Measurements from ENCODE around the gene DNM1L.
"Not testable (repeated sequence)": the region's sequence is repeated elsewhere in the genome, so short reads cannot be mapped to it uniquely, and the experiment has no call there.

DNM1L gene

GRCh38 chr12:32692358-32692757, 13.3 kb downstream of the DNM1L start:
- Histone ChIP-seq H3K9me3 (ENCODE audit: control insufficient read depth in 5 of 5, low read length in 5 of 5) (peaks cover 0 to 3% (median 0%) of the 10 kb centered on the region in 5 donors), H3K9ac (ENCODE audit: low read length in 5 of 5) (no peak overlapping the region), H3K4me1 (ENCODE audit: control insufficient read depth in 5 of 5, insufficient read depth in 5 of 5, low read length in 5 of 5) (peaks cover 0 to 5% (median 0%) of the 10 kb centered on the region in 5 donors), H3K27me3 (ENCODE audit: control insufficient read depth in 5 of 5, insufficient read depth in 4 of 5, low read length in 5 of 5) (no peaks in the 10 kb centered on the region), H3K36me3 (ENCODE audit: control insufficient read depth in 5 of 5, insufficient read depth in 5 of 5, low read length in 5 of 5) (peaks cover 0 to 6% (median 0%) of the 10 kb centered on the region in 5 donors), H3K27ac (ENCODE audit: low read depth, low read length) (no peak overlapping the region), H3K4me3 (ENCODE audit: low read depth in 1 of 5, low read length in 5 of 5) (no peak overlapping the region)

DNA sequence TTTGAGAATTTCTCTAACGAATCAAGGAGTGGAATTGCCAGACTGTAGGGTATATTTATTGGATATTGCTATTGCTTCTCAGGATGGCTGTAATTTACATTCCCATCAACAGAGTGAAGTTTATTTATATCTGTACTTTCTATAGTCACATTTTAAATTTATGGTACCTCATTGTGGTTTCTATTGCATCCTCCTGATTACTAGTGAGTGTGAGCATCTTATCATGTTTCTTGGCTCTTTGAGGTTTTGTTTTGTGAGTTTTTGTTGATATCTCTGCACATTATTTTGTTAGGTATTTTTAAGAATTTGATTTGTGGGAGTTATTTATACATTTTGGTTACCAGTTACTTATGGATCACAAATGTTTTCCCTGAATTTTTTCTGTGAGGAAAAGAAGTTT, 13.9 kb downstream of the DNM1L start:
- Histone ChIP-seq H3K27ac (ENCODE audit: low read depth, low read length) (no peak overlapping the region), H3K27me3 (ENCODE audit: control insufficient read depth in 5 of 5, insufficient read depth in 4 of 5, low read length in 5 of 5) (no peaks in the 10 kb centered on the region), H3K36me3 (ENCODE audit: control insufficient read depth in 5 of 5, insufficient read depth in 5 of 5, low read length in 5 of 5) (peaks cover 0 to 6% (median 0%) of the 10 kb centered on the region in 5 donors), H3K9me3 (ENCODE audit: control insufficient read depth in 5 of 5, low read length in 5 of 5) (peaks cover 0 to 3% (median 0%) of the 10 kb centered on the region in 5 donors), H3K4me3 (ENCODE audit: low read depth in 1 of 5, low read length in 5 of 5) (no peak overlapping the region), H3K4me1 (ENCODE audit: control insufficient read depth in 5 of 5, insufficient read depth in 5 of 5, low read length in 5 of 5) (peaks cover 0 to 5% (median 0%) of the 10 kb centered on the region in 5 donors), H3K9ac (ENCODE audit: low read length in 5 of 5) (no peak overlapping the region)

GRCh38 chr12:32695787-32696186, 16.7 kb downstream of the DNM1L start:
- Histone ChIP-seq H3K4me1 (ENCODE audit: control insufficient read depth in 5 of 5, insufficient read depth in 5 of 5, low read length in 5 of 5) (no peaks in the 10 kb centered on the region), H3K27me3 (ENCODE audit: control insufficient read depth in 5 of 5, insufficient read depth in 4 of 5, low read length in 5 of 5) (no peaks in the 10 kb centered on the region), H3K36me3 (ENCODE audit: control insufficient read depth in 5 of 5, insufficient read depth in 5 of 5, low read length in 5 of 5) (peaks cover 0 to 6% (median 0%) of the 10 kb centered on the region in 5 donors)

DNA sequence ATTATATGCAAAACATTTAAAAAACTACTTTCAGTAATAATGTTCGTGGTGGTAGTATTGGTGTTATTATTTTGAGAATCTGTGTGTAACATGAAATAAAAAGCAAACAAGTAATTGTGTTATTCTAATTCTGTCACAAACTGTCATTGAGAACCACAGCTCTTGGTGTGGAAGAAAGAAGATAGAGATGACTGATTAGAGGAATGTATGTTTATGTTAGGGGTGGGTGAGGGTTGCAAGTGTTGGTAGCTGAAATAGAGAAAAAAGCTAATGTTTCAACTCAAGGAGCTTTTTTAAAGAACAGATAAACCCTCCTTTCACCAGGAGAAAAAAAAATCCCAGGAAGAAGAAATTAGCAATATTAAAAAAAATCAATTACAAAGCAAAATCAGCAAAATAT, 18.3 kb downstream of the DNM1L start:
- no peaks in the 10 kb centered on the region for H3K4me1 ChIP-seq (ENCODE audit: control insufficient read depth in 5 of 5, insufficient read depth in 5 of 5, low read length in 5 of 5)
- no peak overlapping the region for H3K9ac ChIP-seq (ENCODE audit: low read length in 5 of 5)
- H3K36me3 ChIP-seq (ENCODE audit: control insufficient read depth in 5 of 5, insufficient read depth in 5 of 5, low read length in 5 of 5), result peaks cover 0 to 9% (median 0%) of the 10 kb centered on the region in 5 donors
- no peaks in the 10 kb centered on the region for H3K27me3 ChIP-seq (ENCODE audit: control insufficient read depth in 5 of 5, insufficient read depth in 4 of 5, low read length in 5 of 5)
- H3K27ac ChIP-seq (ENCODE audit: low read depth, low read length), result no peak overlapping the region
- H3K4me3 ChIP-seq (ENCODE audit: low read depth in 1 of 5, low read length in 5 of 5), result no peak overlapping the region
- peaks cover 0 to 3% (median 0%) of the 10 kb centered on the region in 5 donors for H3K9me3 ChIP-seq (ENCODE audit: control insufficient read depth in 5 of 5, low read length in 5 of 5)

More at GRCh38 chr12:32695787-32696186, 16.7 kb downstream of the DNM1L start:
- Histone ChIP-seq H3K4me3 (ENCODE audit: low read depth in 1 of 5, low read length in 5 of 5) (no peak overlapping the region), H3K27ac (ENCODE audit: low read depth, low read length) (no peak overlapping the region), H3K9me3 (ENCODE audit: control insufficient read depth in 5 of 5, low read length in 5 of 5) (peaks cover 0 to 3% (median 0%) of the 10 kb centered on the region in 5 donors), H3K9ac (ENCODE audit: low read length in 5 of 5) (no peak overlapping the region)

DNA sequence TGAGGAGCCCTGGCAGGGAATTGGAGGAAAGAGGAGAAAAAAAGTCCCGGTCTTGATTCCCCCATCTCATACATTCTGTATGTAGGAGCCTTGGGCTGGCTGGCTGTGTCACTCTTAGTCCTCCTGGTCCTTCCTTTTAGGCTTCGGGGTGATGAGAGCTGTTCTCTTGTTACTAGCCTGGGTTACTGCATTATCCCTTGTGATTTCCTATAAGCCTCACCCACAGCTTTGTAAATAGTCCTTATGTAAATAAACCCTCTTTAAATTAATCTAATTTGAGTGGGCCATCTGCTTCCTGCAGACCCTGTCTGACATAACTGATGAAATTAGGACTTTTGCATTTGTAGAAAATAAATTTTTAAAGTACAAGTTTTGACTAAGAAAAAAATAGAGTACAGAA, 19.2 kb downstream of the DNM1L start:
- no peaks in the 10 kb centered on the region for H3K4me1 ChIP-seq (ENCODE audit: control insufficient read depth in 5 of 5, insufficient read depth in 5 of 5, low read length in 5 of 5)
- no peak overlapping the region for H3K27ac ChIP-seq (ENCODE audit: low read depth, low read length)
- H3K27me3 ChIP-seq (ENCODE audit: control insufficient read depth in 5 of 5, insufficient read depth in 4 of 5, low read length in 5 of 5), result no peaks in the 10 kb centered on the region
- H3K4me3 ChIP-seq (ENCODE audit: low read depth in 1 of 5, low read length in 5 of 5), result no peak overlapping the region
- peaks cover 0 to 3% (median 0%) of the 10 kb centered on the region in 5 donors for H3K9me3 ChIP-seq (ENCODE audit: control insufficient read depth in 5 of 5, low read length in 5 of 5)
- peaks cover 0 to 11% (median 0%) of the 10 kb centered on the region in 5 donors for H3K36me3 ChIP-seq (ENCODE audit: control insufficient read depth in 5 of 5, insufficient read depth in 5 of 5, low read length in 5 of 5)
- no peak overlapping the region for H3K9ac ChIP-seq (ENCODE audit: low read length in 5 of 5)

DNA sequence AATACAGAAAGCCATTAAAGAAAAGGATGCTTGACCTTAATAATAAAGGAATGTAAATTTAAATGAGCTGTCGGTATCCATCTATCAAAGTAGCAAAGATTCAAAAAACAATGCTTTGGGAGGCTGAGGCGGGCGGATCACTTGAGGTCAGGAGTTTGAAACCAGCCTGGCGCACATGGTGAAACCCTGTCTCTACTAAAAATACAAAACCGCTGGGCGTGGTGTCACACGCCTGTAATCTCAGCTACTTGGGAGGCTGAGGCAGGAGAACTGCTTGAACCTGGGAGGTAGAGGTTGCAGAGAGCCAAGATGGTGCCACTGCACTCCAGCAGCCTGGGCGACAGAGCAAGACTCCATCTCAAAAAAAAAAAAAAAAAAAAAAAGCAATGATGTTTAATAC, 20.3 kb downstream of the DNM1L start:
- not testable (repeated sequence) for H3K9me3 ChIP-seq (ENCODE audit: control insufficient read depth in 5 of 5, low read length in 5 of 5); H3K4me3 ChIP-seq (ENCODE audit: low read depth in 1 of 5, low read length in 5 of 5); H3K9ac ChIP-seq (ENCODE audit: low read length in 5 of 5); H3K27me3 ChIP-seq (ENCODE audit: control insufficient read depth in 5 of 5, insufficient read depth in 4 of 5, low read length in 5 of 5); H3K4me1 ChIP-seq (ENCODE audit: control insufficient read depth in 5 of 5, insufficient read depth in 5 of 5, low read length in 5 of 5); H3K27ac ChIP-seq (ENCODE audit: low read depth, low read length)
- peaks cover 0 to 11% (median 0%) of the 10 kb centered on the region in 5 donors for H3K36me3 ChIP-seq (ENCODE audit: control insufficient read depth in 5 of 5, insufficient read depth in 5 of 5, low read length in 5 of 5)

DNA sequence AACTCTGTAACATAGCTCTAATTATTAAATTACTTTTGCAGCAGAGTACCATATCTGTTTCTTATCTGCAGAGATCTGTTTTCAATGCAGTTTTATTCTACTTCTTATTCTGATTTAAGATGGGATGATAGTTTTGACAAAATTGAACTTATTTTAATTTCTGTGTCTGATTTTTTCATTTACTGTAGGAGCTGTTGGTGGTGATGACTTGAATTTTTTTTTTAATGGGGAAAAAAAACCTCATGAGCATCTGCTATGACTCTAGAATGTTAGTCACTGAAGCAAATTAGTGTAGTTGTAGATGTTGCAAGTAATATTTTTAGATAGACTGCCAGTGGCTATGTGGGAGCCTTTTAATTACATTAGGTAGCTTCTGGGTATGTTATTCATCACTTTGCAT, 23.4 kb downstream of the DNM1L start:
- Histone ChIP-seq H3K27me3 (ENCODE audit: control insufficient read depth in 5 of 5, insufficient read depth in 4 of 5, low read length in 5 of 5) (no peaks in the 10 kb centered on the region), H3K36me3 (ENCODE audit: control insufficient read depth in 5 of 5, insufficient read depth in 5 of 5, low read length in 5 of 5) (peaks cover 0 to 11% (median 0%) of the 10 kb centered on the region in 5 donors), H3K4me1 (ENCODE audit: control insufficient read depth in 5 of 5, insufficient read depth in 5 of 5, low read length in 5 of 5) (no peaks in the 10 kb centered on the region), H3K4me3 (ENCODE audit: low read depth in 1 of 5, low read length in 5 of 5) (no peak overlapping the region), H3K9me3 (ENCODE audit: control insufficient read depth in 5 of 5, low read length in 5 of 5) (no peaks in the 10 kb centered on the region), H3K27ac (ENCODE audit: low read depth, low read length) (no peak overlapping the region), H3K9ac (ENCODE audit: low read length in 5 of 5) (no peak overlapping the region)

DNA sequence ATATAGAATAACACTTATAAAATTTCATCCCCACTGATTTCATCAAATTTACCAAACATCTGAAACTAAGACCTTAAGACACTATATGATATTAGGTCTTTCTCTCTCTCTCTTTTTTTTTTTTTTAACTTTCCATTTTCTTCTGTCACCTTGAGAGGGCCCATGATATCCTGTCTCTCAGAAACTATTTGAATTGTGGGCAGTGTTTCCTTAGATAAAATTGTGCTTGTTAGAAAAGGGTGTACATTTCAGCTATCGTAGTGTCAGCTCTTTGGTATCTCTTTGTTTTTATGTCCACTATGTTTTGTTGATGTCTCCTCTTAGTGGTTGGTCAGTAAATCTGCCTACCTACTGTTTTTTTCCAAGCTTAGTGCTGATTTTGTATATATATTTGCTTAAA, 23.8 kb downstream of the DNM1L start:
- Histone ChIP-seq H3K36me3 (ENCODE audit: control insufficient read depth in 5 of 5, insufficient read depth in 5 of 5, low read length in 5 of 5) (peaks cover 0 to 11% (median 0%) of the 10 kb centered on the region in 5 donors), H3K4me1 (ENCODE audit: control insufficient read depth in 5 of 5, insufficient read depth in 5 of 5, low read length in 5 of 5) (no peaks in the 10 kb centered on the region), H3K4me3 (ENCODE audit: low read depth in 1 of 5, low read length in 5 of 5) (no peak overlapping the region), H3K9me3 (ENCODE audit: control insufficient read depth in 5 of 5, low read length in 5 of 5) (no peaks in the 10 kb centered on the region), H3K9ac (ENCODE audit: low read length in 5 of 5) (no peak overlapping the region), H3K27me3 (ENCODE audit: control insufficient read depth in 5 of 5, insufficient read depth in 4 of 5, low read length in 5 of 5) (no peaks in the 10 kb centered on the region), H3K27ac (ENCODE audit: low read depth, low read length) (no peak overlapping the region)

GRCh38 chr12:32705783-32706182, 26.7 kb downstream of the DNM1L start:
- no peaks in the 10 kb centered on the region for H3K9me3 ChIP-seq (ENCODE audit: control insufficient read depth in 5 of 5, low read length in 5 of 5)
- no peak overlapping the region for H3K9ac ChIP-seq (ENCODE audit: low read length in 5 of 5)
- H3K4me1 ChIP-seq (ENCODE audit: control insufficient read depth in 5 of 5, insufficient read depth in 5 of 5, low read length in 5 of 5), result peaks cover 0 to 4% (median 0%) of the 10 kb centered on the region in 5 donors
- H3K27ac ChIP-seq (ENCODE audit: low read depth, low read length), result no peak overlapping the region
- H3K4me3 ChIP-seq (ENCODE audit: low read depth in 1 of 5, low read length in 5 of 5), result no peak overlapping the region
- H3K36me3 ChIP-seq (ENCODE audit: control insufficient read depth in 5 of 5, insufficient read depth in 5 of 5, low read length in 5 of 5), result peaks cover 0 to 11% (median 5%) of the 10 kb centered on the region in 5 donors
- no peaks in the 10 kb centered on the region for H3K27me3 ChIP-seq (ENCODE audit: control insufficient read depth in 5 of 5, insufficient read depth in 4 of 5, low read length in 5 of 5)

- Histone ChIP-seq H3K27ac (ENCODE audit: low read depth, low read length) (no peak overlapping the region), H3K4me3 (ENCODE audit: low read depth in 1 of 5, low read length in 5 of 5) (no peak overlapping the region), H3K4me1 (ENCODE audit: control insufficient read depth in 5 of 5, insufficient read depth in 5 of 5, low read length in 5 of 5) (peaks cover 0 to 4% (median 0%) of the 10 kb centered on the region in 5 donors), H3K9me3 (ENCODE audit: control insufficient read depth in 5 of 5, low read length in 5 of 5) (no peaks in the 10 kb centered on the region), H3K27me3 (ENCODE audit: control insufficient read depth in 5 of 5, insufficient read depth in 4 of 5, low read length in 5 of 5) (no peaks in the 10 kb centered on the region), H3K36me3 (ENCODE audit: control insufficient read depth in 5 of 5, insufficient read depth in 5 of 5, low read length in 5 of 5) (peaks cover 6 to 17% (median 12%) of the 10 kb centered on the region in 5 donors), H3K9ac (ENCODE audit: low read length in 5 of 5) (no peak overlapping the region)
Measured at GRCh38 chr12:32706335-32707024, 27.4 kb downstream of the DNM1L start.
